ENCODE data around the gene PNPLA3.

DNA sequence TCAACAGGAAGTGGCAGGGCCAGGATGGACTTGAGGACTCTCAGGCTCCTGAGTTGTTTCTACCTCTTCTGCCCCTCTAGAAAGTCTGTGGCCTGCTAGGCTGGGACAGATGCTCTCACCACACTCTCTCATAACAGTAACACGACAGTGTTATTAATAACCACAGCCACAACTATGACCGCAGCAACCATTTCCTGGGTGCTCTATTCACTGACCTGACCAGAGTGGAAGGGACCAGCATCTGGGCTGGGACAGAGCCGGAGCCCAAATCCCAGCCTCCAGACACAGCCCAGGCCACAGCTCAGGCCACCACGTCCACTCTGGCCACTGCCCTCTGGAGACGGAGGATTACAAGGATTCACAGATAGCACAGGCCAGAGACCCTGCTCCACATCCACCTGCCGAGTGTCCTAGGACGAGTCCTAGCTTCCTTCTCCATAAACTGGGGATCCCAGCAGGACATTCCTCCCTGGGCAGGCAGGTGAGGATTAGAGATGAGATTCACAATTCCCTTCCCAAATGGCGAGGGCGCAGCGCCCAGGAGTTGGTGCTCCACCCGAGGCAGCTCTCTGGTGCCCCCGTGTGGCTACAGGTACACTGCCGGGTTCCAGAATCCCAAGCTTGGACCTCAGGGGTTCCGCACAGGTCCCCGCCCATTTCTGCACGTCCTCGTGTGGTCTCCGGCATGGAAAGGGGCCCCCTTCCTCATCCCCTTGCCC is 38.8 kb upstream of the PNPLA3 start:
- TF ChIP-seq CTCF (IDR thresholded peaks at IDR 0.05; ENCODE audit: low read depth, low read length) (peak; percentile 86), POLR2A (IDR thresholded peaks at IDR 0.05; ENCODE audit: extremely low read depth, insufficient read length) (no peak)
